OCI-LY3 (cell line): ENCODE results near the gene PDE10A.

Experiments used
- H2AFZ ChIP-seq: fragments of 200-600, 300-600 bp; shearing (Covaris generic); 2 replicates; pipeline ENCODE4 v1.6.0; 2014; ENCODE audit warnings: antibody characterized with exemption, low read depth, low read length
- H3K27ac ChIP-seq: fragments of 200-600, 300-600 bp; sonication (generic); 2 replicates; pipeline ENCODE4 v1.5.1; 2014; ENCODE audit warnings: mild to moderate bottlenecking, low read length, moderate library complexity, mixed read lengths
- H3K27me3 ChIP-seq: fragments of 200-600, 300-600 bp; sonication (generic); 2 replicates; pipeline ENCODE4 v1.6.1; 2014; ENCODE audit warnings: low read depth, low read length, mixed read lengths
- H3K36me3 ChIP-seq: fragments of 200-600, 300-600 bp; sonication (generic); replicated peaks from 2 replicates; pipeline ENCODE3; 2014; ENCODE audit warnings: low read depth, low read length, mixed read lengths
- H3K4me1 ChIP-seq: fragments of 300-600, 200-600 bp; sonication (generic); 2 replicates; pipeline ENCODE4 v1.6.1; 2014; ENCODE audit warnings: low read length, mixed read lengths
- H3K4me2 ChIP-seq: fragments of 200-600, 300-600 bp; sonication (generic); 2 replicates; pipeline ENCODE4 v1.6.1; 2014; ENCODE audit warnings: low read length, mixed read lengths
- H3K4me3 ChIP-seq: fragments of 300-600, 200-600 bp; sonication (generic); 2 replicates; pipeline ENCODE4 v1.5.1; 2014; ENCODE audit warnings: antibody characterized with exemption, mild to moderate bottlenecking, low read length, moderate library complexity
- H3K79me2 ChIP-seq: fragments of 300-600, 200-600 bp; shearing (Covaris generic); 2 replicates; pipeline ENCODE4 v1.6.1; 2014; ENCODE audit warnings: mild to moderate bottlenecking, low read length, mixed read lengths
- H3K9ac ChIP-seq: fragments of 300-600, 200-600 bp; shearing (Covaris generic); 2 replicates; pipeline ENCODE4 v1.6.0; 2014; ENCODE audit warnings: mild to moderate bottlenecking, low read length, moderate library complexity
- H3K9me3 ChIP-seq: fragments of 200-600, 300-600 bp; shearing (Covaris generic); 2 replicates; pipeline ENCODE4 v1.6.1; 2014; ENCODE audit warnings: low read length, mixed read lengths; ENCODE audit not compliant: insufficient read depth
- H4K20me1 ChIP-seq: fragments of 200-600, 300-600 bp; sonication (generic); 2 replicates; pipeline ENCODE4 v1.6.1; 2016; ENCODE audit warnings: low read length, mixed read lengths; ENCODE audit not compliant: insufficient read depth
- CTCF ChIP-seq: fragments of 200-600, 300-600 bp; sonication (generic); IDR thresholded peaks from 2 replicates; pipeline ENCODE4 v1.5.1; 2014; ENCODE audit warnings: antibody characterized with exemption, low read length, low read depth
- EZH2phosphoT487 ChIP-seq: fragments of 200-600 bp; shearing (Covaris generic); IDR thresholded peaks from 2 replicates; pipeline ENCODE4 v1.6.1; 2018; ENCODE audit warnings: antibody characterized with exemption, mixed run types, low read depth

Gene PDE10A

DNA sequence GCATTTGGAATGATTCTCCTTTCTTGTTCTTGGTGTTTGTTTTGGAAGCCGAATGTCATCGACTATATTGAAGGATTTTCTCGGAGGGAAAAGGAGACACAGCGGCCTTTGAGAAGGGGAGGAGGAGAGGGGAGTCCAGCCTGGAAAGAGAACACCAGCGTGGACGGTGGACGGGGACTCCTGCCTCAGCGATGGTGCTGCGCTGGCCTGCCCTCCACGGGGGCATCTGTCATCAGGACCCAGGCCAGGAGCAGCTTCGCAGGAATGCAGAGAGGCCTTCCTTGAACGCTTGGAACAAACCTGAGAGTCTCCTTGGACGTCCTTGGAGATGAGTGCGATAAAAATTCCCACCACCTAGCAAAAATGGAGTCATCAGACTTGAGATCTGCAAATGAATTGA lies 345.3 kb downstream of the PDE10A start:
- Histone ChIP-seq H3K9ac (no peak overlapping the region), H3K27me3 (no peaks in the 10 kb centered on the region), H3K4me2 (no peak overlapping the region), H4K20me1 (no peaks in the 10 kb centered on the region), H3K4me1 (no peaks in the 10 kb centered on the region), H3K9me3 (no peaks in the 10 kb centered on the region), H2AFZ (no peak overlapping the region), H3K79me2 (no peaks in the 10 kb centered on the region), H3K36me3 (no peaks in the 10 kb centered on the region), H3K27ac (no peak overlapping the region), H3K4me3 (no peak overlapping the region)
- no peak for TF ChIP-seq EZH2phosphoT487
- TF ChIP-seq CTCF, result no peak

- no peaks in the 10 kb centered on the region for H3K9me3 ChIP-seq
- H4K20me1 ChIP-seq, result no peaks in the 10 kb centered on the region
- no peaks in the 10 kb centered on the region for H3K27me3 ChIP-seq
- no peaks in the 10 kb centered on the region for H3K79me2 ChIP-seq
- H3K36me3 ChIP-seq, result no peaks in the 10 kb centered on the region
- H3K4me1 ChIP-seq, result no peaks in the 10 kb centered on the region
- no peak within 1 kb of the TSS for H3K9ac ChIP-seq
- H3K27ac ChIP-seq, result no peak within 1 kb of the TSS
- no peak within 1 kb of the TSS for H3K4me3 ChIP-seq
- TF ChIP-seq EZH2phosphoT487 (no peak), CTCF (no peak)
- H2AFZ ChIP-seq, result no peak within 1 kb of the TSS
- no peak within 1 kb of the TSS for H3K4me2 ChIP-seq
These were observed 353.9 kb downstream of the PDE10A start, which contains the start of gene C6orf118 for GRCh38 chr6:165308926-165309731. Gene C6orf118 (minus strand): TSS chr6:165309605. CDS start chr6:165309586, 19 bp downstream.

DNA sequence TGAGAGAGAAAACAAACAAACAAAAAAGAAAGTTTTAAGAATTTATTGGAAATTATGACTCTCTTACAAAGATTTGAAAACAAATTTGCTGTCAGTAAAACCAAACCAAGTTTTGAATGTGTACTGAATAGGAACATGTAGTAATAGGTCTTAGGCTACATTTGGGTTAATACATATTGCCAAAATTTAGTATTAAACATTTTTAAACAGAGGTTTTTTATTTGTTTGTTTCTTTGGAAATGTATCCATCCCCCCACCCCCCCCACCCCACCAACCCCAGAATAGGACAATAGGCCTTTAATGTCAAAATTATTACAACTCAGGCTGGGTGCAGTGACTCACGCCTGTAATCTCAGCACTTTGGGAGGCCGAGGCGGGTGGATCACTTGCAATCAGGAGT lies 356.1 kb downstream of the PDE10A start:
- Histone ChIP-seq H3K79me2 (no peaks in the 10 kb centered on the region), H3K4me2 (no peak overlapping the region), H3K27me3 (no peaks in the 10 kb centered on the region), H3K9ac (no peak overlapping the region), H4K20me1 (no peaks in the 10 kb centered on the region), H3K4me3 (no peak overlapping the region), H2AFZ (no peak overlapping the region), H3K4me1 (no peaks in the 10 kb centered on the region), H3K36me3 (no peaks in the 10 kb centered on the region), H3K27ac (no peak overlapping the region), H3K9me3 (no peaks in the 10 kb centered on the region)
- TF ChIP-seq CTCF, result no peak
- no peak for TF ChIP-seq EZH2phosphoT487

GRCh38 chr6:165301372-165302246 lies 361.4 kb downstream of the PDE10A start:
- Histone ChIP-seq H3K9ac (no peak overlapping the region), H3K79me2 (no peaks in the 10 kb centered on the region), H3K27ac (no peak overlapping the region), H3K27me3 (no peaks in the 10 kb centered on the region), H3K36me3 (no peaks in the 10 kb centered on the region), H3K4me3 (no peak overlapping the region), H3K9me3 (no peaks in the 10 kb centered on the region), H4K20me1 (no peaks in the 10 kb centered on the region), H3K4me1 (no peaks in the 10 kb centered on the region), H3K4me2 (no peak overlapping the region), H2AFZ (no peak overlapping the region)
- TF ChIP-seq CTCF (no peak), EZH2phosphoT487 (no peak)
